HG02870 (cell line): ENCODE measurements around the gene BABAM2.

Source experiments
- ATAC-seq: cut with Tn5 transposase; IDR thresholded peaks from one replicate; pipeline ENCODE4 v1.9.1; 2021; ENCODE audit warnings: mild to moderate bottlenecking, moderate library complexity; ENCODE audit not compliant: unreplicated experiment

BABAM2 gene

GRCh38 chr2:28271231-28271918 lies 380.8 kb downstream of the BABAM2 start:
- ATAC-seq = no peak

GRCh38 chr2:28271919-28272250 lies 381.4 kb downstream of the BABAM2 start:
- ATAC-seq = no peak

GRCh38 chr2:28273751-28274150 lies 383.2 kb downstream of the BABAM2 start:
- ATAC-seq = no peak

- ATAC-seq = no peak
These were observed 384.6 kb downstream of the BABAM2 start for GRCh38 chr2:28274911-28275685.

- ATAC-seq = peak; percentile 59
These were observed 385.6 kb downstream of the BABAM2 start for GRCh38 chr2:28276076-28276618.

- ATAC-seq = no peak
These were observed 386.3 kb downstream of the BABAM2 start for GRCh38 chr2:28276807-28277206.

GRCh38 chr2:28277466-28277865 lies 386.9 kb downstream of the BABAM2 start:
- ATAC-seq = no peak

GRCh38 chr2:28279371-28279770 lies 388.8 kb downstream of the BABAM2 start:
- no peak for ATAC-seq

GRCh38 chr2:28280619-28281018 lies 390.1 kb downstream of the BABAM2 start:
- no peak for ATAC-seq

- ATAC-seq = no peak
These were observed 391.2 kb downstream of the BABAM2 start for GRCh38 chr2:28281739-28282138.

- ATAC-seq = no peak
These were observed 391.7 kb downstream of the BABAM2 start for GRCh38 chr2:28282248-28282647.

GRCh38 chr2:28282861-28283646 lies 392.5 kb downstream of the BABAM2 start:
- ATAC-seq = no peak

- ATAC-seq = no peak
These were observed 393.3 kb downstream of the BABAM2 start for GRCh38 chr2:28283861-28284260.

GRCh38 chr2:28286678-28287077 lies 396.1 kb downstream of the BABAM2 start:
- no peak for ATAC-seq

GRCh38 chr2:28287256-28287915 lies 396.9 kb downstream of the BABAM2 start:
- no peak for ATAC-seq

- ATAC-seq = no peak
These were observed 398.1 kb downstream of the BABAM2 start for GRCh38 chr2:28288620-28289019.

- no peak for ATAC-seq
These were observed 401.4 kb downstream of the BABAM2 start for GRCh38 chr2:28291811-28292440.

- ATAC-seq = no peak
These were observed 402.0 kb downstream of the BABAM2 start for GRCh38 chr2:28292491-28292890.

GRCh38 chr2:28293416-28293815 lies 402.9 kb downstream of the BABAM2 start:
- no peak for ATAC-seq

GRCh38 chr2:28294451-28294850 lies 403.9 kb downstream of the BABAM2 start:
- ATAC-seq = no peak
